ENCODE data around the gene C9orf72. TPM values are rescaled to one million over a fixed set of nuclear protein-coding genes. Genes with fewer than 3 reads are reported as not detected.

C9orf72 gene
- total RNA-seq, 1 donor: 6.5 TPM

GRCh38 chr9:27599102-27599869 is 26.0 kb upstream of the C9orf72 start:
- no peak overlapping the region for H3K4me2 ChIP-seq (ENCODE audit: insufficient read depth, low read length)
- no peak overlapping the region for H3K27ac ChIP-seq (ENCODE audit: low read depth, low read length)
- no peak for DNase-seq (ENCODE audit: insufficient read length, low spot score, missing footprints)
- H2AFZ ChIP-seq (ENCODE audit: low read length): no peak overlapping the region
- TF ChIP-seq CTCF (IDR thresholded peaks at IDR 0.05; ENCODE audit: extremely low read depth, low read depth, low read length): no peak
- H3K4me3 ChIP-seq (ENCODE audit: insufficient read depth, low read length): no peak overlapping the region
- no peaks in the 10 kb centered on the region for H3K79me2 ChIP-seq (ENCODE audit: insufficient read depth, low read length)
- H3K9me3 ChIP-seq (ENCODE audit: low read depth, low read length): no peaks in the 10 kb centered on the region
- no peaks in the 10 kb centered on the region for H3K27me3 ChIP-seq (ENCODE audit: insufficient read depth, low read length)
- H4K20me1 ChIP-seq (ENCODE audit: insufficient read depth, low read length): no peaks in the 10 kb centered on the region
- H3K4me1 ChIP-seq (ENCODE audit: insufficient read depth, low read length): no peaks in the 10 kb centered on the region
- H3K36me3 ChIP-seq (ENCODE audit: insufficient read depth, low read length): no peaks in the 10 kb centered on the region

DNA sequence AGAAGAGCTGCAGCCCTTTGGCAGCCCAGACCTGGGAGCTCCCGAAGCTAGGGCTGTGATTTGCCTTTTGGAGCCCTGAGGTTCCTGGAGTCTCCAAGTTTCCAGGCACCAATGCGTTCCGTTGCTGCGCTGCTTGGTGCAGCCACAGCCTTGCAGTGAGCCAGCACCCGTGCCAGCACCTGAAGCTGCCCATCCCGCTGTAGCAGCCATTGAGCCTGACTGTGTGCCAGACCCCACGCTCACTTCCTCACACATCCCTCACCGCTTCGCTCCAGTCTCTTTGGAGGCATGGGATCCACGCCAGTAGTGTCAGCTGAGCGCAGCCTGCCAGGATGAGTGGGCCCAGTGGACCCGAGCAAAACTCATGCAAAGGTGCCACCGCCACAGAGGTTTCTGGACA is 22.5 kb upstream of the C9orf72 start:
- no peak overlapping the region for H3K4me3 ChIP-seq (ENCODE audit: insufficient read depth, low read length)
- no peaks in the 10 kb centered on the region for H3K9me3 ChIP-seq (ENCODE audit: low read depth, low read length)
- no peak overlapping the region for H3K27ac ChIP-seq (ENCODE audit: low read depth, low read length)
- TF ChIP-seq CTCF (IDR thresholded peaks at IDR 0.05; ENCODE audit: extremely low read depth, low read depth, low read length): no peak
- no peaks in the 10 kb centered on the region for H3K27me3 ChIP-seq (ENCODE audit: insufficient read depth, low read length)
- DNase-seq (ENCODE audit: insufficient read length, low spot score, missing footprints): no peak
- no peak overlapping the region for H2AFZ ChIP-seq (ENCODE audit: low read length)
- no peaks in the 10 kb centered on the region for H3K79me2 ChIP-seq (ENCODE audit: insufficient read depth, low read length)
- H3K36me3 ChIP-seq (ENCODE audit: insufficient read depth, low read length): no peaks in the 10 kb centered on the region
- no peaks in the 10 kb centered on the region for H4K20me1 ChIP-seq (ENCODE audit: insufficient read depth, low read length)
- no peak overlapping the region for H3K4me2 ChIP-seq (ENCODE audit: insufficient read depth, low read length)
- H3K4me1 ChIP-seq (ENCODE audit: insufficient read depth, low read length): no peaks in the 10 kb centered on the region

- TF ChIP-seq CTCF (IDR thresholded peaks at IDR 0.05; ENCODE audit: extremely low read depth, low read depth, low read length): no peak
- H3K27me3 ChIP-seq (ENCODE audit: insufficient read depth, low read length): no peaks in the 10 kb centered on the region
- DNase-seq (ENCODE audit: insufficient read length, low spot score, missing footprints): no peak
- no peaks in the 10 kb centered on the region for H3K4me1 ChIP-seq (ENCODE audit: insufficient read depth, low read length)
- no peak overlapping the region for H3K27ac ChIP-seq (ENCODE audit: low read depth, low read length)
- H3K9me3 ChIP-seq (ENCODE audit: low read depth, low read length): no peaks in the 10 kb centered on the region
- no peaks in the 10 kb centered on the region for H3K79me2 ChIP-seq (ENCODE audit: insufficient read depth, low read length)
- no peak overlapping the region for H3K4me2 ChIP-seq (ENCODE audit: insufficient read depth, low read length)
- no peak overlapping the region for H2AFZ ChIP-seq (ENCODE audit: low read length)
- H3K36me3 ChIP-seq (ENCODE audit: insufficient read depth, low read length): no peaks in the 10 kb centered on the region
- H3K4me3 ChIP-seq (ENCODE audit: insufficient read depth, low read length): no peak overlapping the region
- H4K20me1 ChIP-seq (ENCODE audit: insufficient read depth, low read length): no peaks in the 10 kb centered on the region
Measured at GRCh38 chr9:27591672-27592071, 18.4 kb upstream of the C9orf72 start.

- Histone ChIP-seq H3K4me3 (ENCODE audit: insufficient read depth, low read length) (no peak overlapping the region), H3K4me2 (ENCODE audit: insufficient read depth, low read length) (no peak overlapping the region), H2AFZ (ENCODE audit: low read length) (no peak overlapping the region), H3K9me3 (ENCODE audit: low read depth, low read length) (no peaks in the 10 kb centered on the region), H3K27me3 (ENCODE audit: insufficient read depth, low read length) (no peaks in the 10 kb centered on the region), H3K27ac (ENCODE audit: low read depth, low read length) (no peak overlapping the region), H3K36me3 (ENCODE audit: insufficient read depth, low read length) (no peaks in the 10 kb centered on the region), H3K4me1 (ENCODE audit: insufficient read depth, low read length) (no peaks in the 10 kb centered on the region), H4K20me1 (ENCODE audit: insufficient read depth, low read length) (no peaks in the 10 kb centered on the region), H3K79me2 (ENCODE audit: insufficient read depth, low read length) (no peaks in the 10 kb centered on the region)
- TF ChIP-seq CTCF (IDR thresholded peaks at IDR 0.05; ENCODE audit: extremely low read depth, low read depth, low read length): no peak
- no peak for DNase-seq (ENCODE audit: insufficient read length, low spot score, missing footprints)
Measured at GRCh38 chr9:27591093-27591492, 17.8 kb upstream of the C9orf72 start.
